Gastroesophageal sphincter (tissue), 4 donors: ENCODE measurements around the gene ARID3A. TPM values are rescaled to one million over a fixed set of nuclear protein-coding genes. Genes with fewer than 3 reads are reported as not detected.

Experiments used
- ATAC-seq: fragments of 150-250 bp; one replicate; pipeline ENCODE4 v1.9.1; 2016; ENCODE audit warnings: mild to moderate bottlenecking, moderate library complexity
- H3K27ac ChIP-seq, 4 donors: fragments of 200-600 bp; sonication (generic) in 3 of 4; 1 replicate in 3 of 4; 2 replicates in 1 of 4; pipeline ENCODE4 v1.5.1; 2016 to 2019
- H3K27me3 ChIP-seq: fragments of 200-600 bp; sonication (generic); one replicate; pipeline ENCODE4 v1.5.1; 2019
- H3K36me3 ChIP-seq, 2 donors: fragments of 200-600 bp; sonication (generic); one replicate each; pipeline ENCODE4 v1.5.1; 2019; ENCODE audit warnings: control low read depth in 1 of 2
- H3K4me1 ChIP-seq, 3 donors: fragments of 200-600 bp; sonication (generic); 1 replicate in 2 of 3; 2 replicates in 1 of 3; pipeline ENCODE4 v1.5.1; 2016 to 2019; ENCODE audit warnings: control low read depth in 2 of 3
- H3K4me3 ChIP-seq, 2 donors: fragments of 200-600 bp; sonication (generic); one replicate each; pipeline ENCODE4 v1.5.1; 2019; ENCODE audit warnings: mild to moderate bottlenecking in 1 of 2, moderate library complexity in 1 of 2
- H3K9me3 ChIP-seq, 3 donors: fragments of 200-600 bp; sonication (generic); one replicate each; pipeline ENCODE4 v1.5.1; 2017 to 2019; ENCODE audit warnings: control low read depth in 2 of 3
- EP300 ChIP-seq: sonication (generic); formaldehyde crosslinking; IDR thresholded peaks from one replicate; pipeline ENCODE4 v1.6.1; 2017; ENCODE audit warnings: antibody characterized with exemption, mild to moderate bottlenecking
- POLR2A ChIP-seq, 2 donors: fragments of 450-650 bp; IDR thresholded peaks; one replicate each; pipeline ENCODE4 v1.6.1; 2017; ENCODE audit warnings: antibody characterized with exemption in 2 of 2, mild to moderate bottlenecking in 2 of 2, moderate library complexity in 1 of 2
- POLR2AphosphoS5 ChIP-seq: sonication (generic); formaldehyde crosslinking; IDR thresholded peaks from one replicate; pipeline ENCODE4 v1.6.1; 2017; ENCODE audit warnings: antibody characterized with exemption
- WGBS, 2 donors: methylation state at CpG; one replicate each; pipeline ENCODE4 v1.1.5; 2018; ENCODE audit warnings: low coverage in 1 of 2; 5-methylcytosine and 5-hydroxymethylcytosine counted together
- total RNA-seq, 4 donors: library from RNA; depleted of rRNA; stranded (reverse); fragments of >200 nt; gene quantifications; one replicate each; pipeline ENCODE4 v1.1.0, GENCODE V29; 2016
- TF ChIP-seq, protein P1 (sequence below), 4 experiments: fragments of 200-600 bp in 2 of 4; fragments of 450-650 bp in 2 of 4; sonication (generic) in 1 of 4; IDR thresholded peaks; one replicate each; pipeline ENCODE4 v1.5.1; 2017 to 2019; ENCODE audit warnings: antibody characterized with exemption in 4 of 4, mild to moderate bottlenecking in 2 of 4, moderate library complexity in 2 of 4

Gene ARID3A
- total RNA-seq, 4 donors from 2014 or later, result 3.6 to 6.2 (median 4.9) TPM

- Histone ChIP-seq H3K27ac (no peak overlapping the region), H3K36me3 (peaks cover 0 to 48% of the 10 kb centered on the region in 2 donors), H3K4me1 (peaks cover 0 to 47% (median 18%) of the 10 kb centered on the region in 3 donors), H3K9me3 (no peaks in the 10 kb centered on the region), H3K27me3 (no peaks in the 10 kb centered on the region), H3K4me3 (no peak overlapping the region)
- TF ChIP-seq POLR2A (IDR thresholded peaks at IDR 0.05) (no peak), EP300 (no peak), POLR2AphosphoS5 (no peak)
- TF ChIP-seq, protein P1, sequence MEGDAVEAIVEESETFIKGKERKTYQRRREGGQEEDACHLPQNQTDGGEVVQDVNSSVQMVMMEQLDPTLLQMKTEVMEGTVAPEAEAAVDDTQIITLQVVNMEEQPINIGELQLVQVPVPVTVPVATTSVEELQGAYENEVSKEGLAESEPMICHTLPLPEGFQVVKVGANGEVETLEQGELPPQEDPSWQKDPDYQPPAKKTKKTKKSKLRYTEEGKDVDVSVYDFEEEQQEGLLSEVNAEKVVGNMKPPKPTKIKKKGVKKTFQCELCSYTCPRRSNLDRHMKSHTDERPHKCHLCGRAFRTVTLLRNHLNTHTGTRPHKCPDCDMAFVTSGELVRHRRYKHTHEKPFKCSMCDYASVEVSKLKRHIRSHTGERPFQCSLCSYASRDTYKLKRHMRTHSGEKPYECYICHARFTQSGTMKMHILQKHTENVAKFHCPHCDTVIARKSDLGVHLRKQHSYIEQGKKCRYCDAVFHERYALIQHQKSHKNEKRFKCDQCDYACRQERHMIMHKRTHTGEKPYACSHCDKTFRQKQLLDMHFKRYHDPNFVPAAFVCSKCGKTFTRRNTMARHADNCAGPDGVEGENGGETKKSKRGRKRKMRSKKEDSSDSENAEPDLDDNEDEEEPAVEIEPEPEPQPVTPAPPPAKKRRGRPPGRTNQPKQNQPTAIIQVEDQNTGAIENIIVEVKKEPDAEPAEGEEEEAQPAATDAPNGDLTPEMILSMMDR (IDR thresholded peaks at IDR 0.05), result no peak
- 91% methylated on average over 9 of the region's 14 CpGs; no CpG with 5 or more reads in 1 of the 2 donors for WGBS, 2 donors
- no peak for ATAC-seq
Measured at GRCh38 chr19:986083-986482, 60.2 kb downstream of the ARID3A start.

DNA sequence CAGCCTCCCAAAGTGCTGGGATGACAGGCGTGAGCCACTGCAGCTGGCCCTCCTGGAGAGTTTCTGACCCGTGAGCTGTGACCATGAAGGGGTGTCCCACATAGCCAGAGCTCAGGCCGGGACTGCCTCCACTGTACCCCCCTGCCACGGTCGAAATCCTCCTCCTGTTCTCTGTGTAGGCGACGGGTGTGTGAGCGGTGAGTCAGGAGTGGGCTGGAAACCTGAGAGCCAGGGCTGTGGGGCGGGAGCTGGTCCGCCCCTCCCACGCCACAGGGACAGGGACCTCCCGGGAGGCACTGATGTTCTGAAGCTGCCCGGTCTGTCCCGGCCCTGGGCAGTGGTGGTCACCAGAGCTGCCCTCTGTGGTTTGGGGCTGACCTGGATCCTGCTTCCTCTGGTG, 62.2 kb downstream of the ARID3A start:
- Histone ChIP-seq H3K27ac (no peak overlapping the region), H3K36me3 (peaks cover 0 to 64% of the 10 kb centered on the region in 2 donors), H3K9me3 (no peaks in the 10 kb centered on the region), H3K4me3 (no peak overlapping the region), H3K4me1 (peaks cover 0 to 40% (median 14%) of the 10 kb centered on the region in 3 donors), H3K27me3 (no peaks in the 10 kb centered on the region)
- TF ChIP-seq POLR2A (IDR thresholded peaks at IDR 0.05) (no peak), EP300 (no peak), POLR2AphosphoS5 (no peak)
- TF ChIP-seq, protein P1 (IDR thresholded peaks at IDR 0.05), result no peak
- WGBS, 2 donors, result no CpG with 5 or more reads among the region's 14 CpGs
- ATAC-seq, result no peak

GRCh38 chr19:988510-988909, 62.7 kb downstream of the ARID3A start:
- Histone ChIP-seq H3K4me1 (peaks cover 0 to 36% (median 10%) of the 10 kb centered on the region in 3 donors), H3K9me3 (no peaks in the 10 kb centered on the region), H3K4me3 (no peak overlapping the region), H3K36me3 (peaks cover 0 to 69% of the 10 kb centered on the region in 2 donors), H3K27me3 (no peaks in the 10 kb centered on the region), H3K27ac (no peak overlapping the region)
- ATAC-seq, result no peak
- 88 to 100% methylated on average over 3 to 6 of the region's 15 CpGs for WGBS, 2 donors
- TF ChIP-seq POLR2AphosphoS5, result no peak
- TF ChIP-seq EP300, result no peak
- TF ChIP-seq POLR2A (IDR thresholded peaks at IDR 0.05), result no peak
- TF ChIP-seq, protein P1 (IDR thresholded peaks at IDR 0.05), result no peak

DNA sequence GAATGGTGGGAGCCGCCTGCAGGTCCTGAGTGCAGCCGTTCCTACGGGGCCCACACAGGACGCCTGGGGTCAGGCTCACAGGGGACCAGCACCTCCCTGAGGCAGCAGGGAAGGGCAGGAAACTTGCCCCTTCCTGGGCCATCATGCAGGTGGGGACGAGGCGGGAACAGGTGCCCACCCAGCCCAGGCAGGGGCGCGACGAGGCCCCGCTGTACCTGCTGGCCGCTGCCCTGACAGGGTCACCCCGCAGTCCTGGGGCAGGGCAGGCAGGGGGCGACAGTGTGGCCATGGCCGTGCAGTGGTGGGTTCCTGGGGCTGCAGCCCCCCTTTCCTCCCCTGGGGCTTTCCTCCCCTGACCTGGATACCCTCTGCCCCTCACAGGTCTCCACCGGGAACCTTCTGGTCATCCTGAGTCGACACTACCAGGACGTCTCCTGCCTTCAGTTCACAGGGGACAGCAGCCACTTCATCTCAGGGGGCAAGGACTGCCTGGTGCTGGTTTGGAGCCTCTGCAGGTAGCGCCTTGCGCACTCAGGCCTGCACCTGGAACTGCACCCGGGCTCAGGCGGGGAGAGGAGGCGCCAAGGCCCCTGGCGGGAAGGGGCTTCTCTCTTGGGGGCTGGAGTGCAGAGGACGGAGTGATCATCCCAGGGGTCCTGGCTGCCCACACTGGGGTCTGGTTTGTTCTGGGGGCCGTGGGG, 63.7 kb downstream of the ARID3A start:
- H3K4me3 ChIP-seq, result no peak overlapping the region
- H3K36me3 ChIP-seq, result peaks cover 0 to 79% of the 10 kb centered on the region in 2 donors
- peaks cover 0 to 27% (median 6%) of the 10 kb centered on the region in 3 donors for H3K4me1 ChIP-seq
- ATAC-seq, result no peak
- no peaks in the 10 kb centered on the region for H3K9me3 ChIP-seq
- H3K27me3 ChIP-seq, result peaks cover 10% of the 10 kb centered on the region
- WGBS, 2 donors, result 88% methylated on average over 10 of the region's 25 CpGs; no CpG with 5 or more reads in 1 of the 2 donors
- no peak for TF ChIP-seq EP300
- TF ChIP-seq, protein P1 (IDR thresholded peaks at IDR 0.05), result peak in 1 of 4 experiments; percentile 14
- H3K27ac ChIP-seq, result peak overlapping the region in 1 of 4 donors; percentile 7

GRCh38 chr19:990119-990571, 64.3 kb downstream of the ARID3A start:
- Histone ChIP-seq H3K36me3 (peaks cover 0 to 85% of the 10 kb centered on the region in 2 donors), H3K4me3 (no peak overlapping the region), H3K27ac (peak overlapping the region in 2 of 4 donors; percentile 7 to 38), H3K27me3 (peaks cover 16% of the 10 kb centered on the region), H3K4me1 (peaks cover 0 to 21% (median under 1%) of the 10 kb centered on the region in 3 donors), H3K9me3 (no peaks in the 10 kb centered on the region)
- 0% methylated on average over 1 of the region's 27 CpGs; no CpG with 5 or more reads in 1 of the 2 donors for WGBS, 2 donors
- no peak for TF ChIP-seq POLR2AphosphoS5
- peak; percentile 12 for ATAC-seq
